ENCODE results near the gene DDX1. TPM values are rescaled to one million over a fixed set of nuclear protein-coding genes. Genes with fewer than 3 reads are reported as not detected.

DDX1 gene
- polyA plus RNA-seq, 1 donor from 2014 or later: 38.0 TPM

DNA sequence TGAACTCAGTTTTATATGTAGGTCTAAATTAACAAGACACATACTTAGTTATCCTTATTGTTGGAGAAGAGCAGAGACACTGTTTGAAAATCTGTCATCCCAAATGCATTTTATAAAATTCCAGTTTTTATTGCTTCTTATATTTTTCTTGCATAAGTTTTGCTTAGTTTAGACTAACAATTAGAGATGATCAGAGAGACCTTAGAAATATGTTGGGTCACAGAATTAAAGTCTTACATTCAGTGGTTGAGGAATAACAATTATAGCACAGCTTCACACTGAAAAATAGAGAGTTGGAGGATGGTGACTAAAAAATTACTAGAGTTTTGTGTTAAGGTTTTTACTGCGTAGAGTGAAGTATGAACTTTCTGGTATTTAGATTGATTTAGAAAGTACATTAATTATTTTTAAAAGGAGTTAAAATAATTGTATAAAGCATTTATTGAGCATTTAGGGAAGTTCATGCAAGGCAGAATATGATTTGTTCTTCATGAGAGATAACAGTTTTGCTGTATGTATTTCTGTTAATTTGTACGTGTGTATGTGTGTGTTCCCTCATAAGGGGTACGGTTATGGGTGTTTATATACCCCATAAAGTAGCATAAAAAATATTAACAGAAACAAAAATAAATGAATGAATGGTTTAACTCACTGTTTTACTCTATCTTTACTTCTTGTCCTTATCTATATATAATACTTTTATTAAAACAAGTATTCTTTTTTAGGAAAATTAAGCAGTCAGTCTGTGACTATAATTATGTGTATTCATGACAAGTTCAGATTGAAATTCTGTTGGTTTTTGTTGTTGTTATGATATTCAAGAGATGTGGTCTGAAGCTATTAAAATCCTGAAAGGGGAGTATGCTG, 31.2 kb downstream of the DDX1 start:
- Mint-ChIP-seq H3K9me3 (peaks cover 0 to 3% (median 0%) of the 10 kb centered on the region in 3 donors), H3K27me3 (no peaks in the 10 kb centered on the region), H3K36me3 (peaks cover 18% of the 10 kb centered on the region), H3K4me3 (no peak overlapping the region), H3K4me1 (no peaks in the 10 kb centered on the region), H3K27ac (no peak overlapping the region)

DNA sequence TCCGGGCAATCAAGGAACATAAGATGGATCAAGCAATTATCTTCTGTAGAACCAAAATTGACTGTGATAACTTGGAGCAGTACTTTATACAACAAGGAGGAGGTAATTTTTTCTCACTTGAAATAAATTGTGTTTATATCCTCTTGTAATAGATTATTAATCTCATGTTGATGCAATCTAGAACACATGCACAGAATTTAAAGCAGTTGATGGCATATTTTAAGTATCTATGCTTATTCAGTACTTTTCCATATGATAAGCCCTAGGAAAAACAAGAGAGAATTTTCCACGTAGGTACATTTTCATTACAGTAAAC, 31.8 kb downstream of the DDX1 start:
- Mint-ChIP-seq H3K4me3 (no peak overlapping the region), H3K36me3 (peaks cover 18% of the 10 kb centered on the region), H3K4me1 (no peaks in the 10 kb centered on the region), H3K27ac (no peak overlapping the region), H3K27me3 (no peaks in the 10 kb centered on the region), H3K9me3 (peaks cover 0 to 3% (median 0%) of the 10 kb centered on the region in 3 donors)

DNA sequence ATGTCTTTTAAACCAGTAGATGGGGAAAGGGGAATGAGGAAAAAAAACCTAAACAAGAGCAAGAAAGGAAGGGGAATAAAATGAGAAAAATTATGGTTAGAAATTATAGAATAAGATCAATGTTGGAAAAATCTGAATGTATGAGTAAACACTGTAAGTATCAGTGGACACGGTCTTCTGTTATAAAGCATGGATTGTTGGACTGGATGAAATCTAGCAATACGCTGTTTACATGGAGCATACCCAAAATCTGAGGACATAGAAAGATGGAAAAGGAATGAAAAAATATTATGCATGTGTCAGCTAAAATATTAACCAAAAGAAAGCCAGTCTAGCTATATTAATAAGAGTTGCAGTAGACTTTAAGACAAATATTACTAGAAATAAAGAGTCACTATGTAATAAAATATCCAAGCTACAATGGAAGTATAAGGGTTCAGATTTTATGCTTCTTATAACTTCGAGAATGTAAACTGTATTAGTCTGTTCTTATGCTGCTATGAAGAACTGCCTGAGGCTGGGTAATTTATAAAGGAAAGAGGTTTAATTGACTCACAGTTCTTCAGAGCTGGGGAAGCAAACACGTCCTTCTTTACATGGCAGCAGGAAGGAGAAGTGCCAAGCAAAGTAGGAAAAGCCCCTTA, 32.4 kb downstream of the DDX1 start:
- H3K36me3 Mint-ChIP-seq: peaks cover 18% of the 10 kb centered on the region
- H3K27ac Mint-ChIP-seq: no peak overlapping the region
- no peaks in the 10 kb centered on the region for H3K4me1 Mint-ChIP-seq

DNA sequence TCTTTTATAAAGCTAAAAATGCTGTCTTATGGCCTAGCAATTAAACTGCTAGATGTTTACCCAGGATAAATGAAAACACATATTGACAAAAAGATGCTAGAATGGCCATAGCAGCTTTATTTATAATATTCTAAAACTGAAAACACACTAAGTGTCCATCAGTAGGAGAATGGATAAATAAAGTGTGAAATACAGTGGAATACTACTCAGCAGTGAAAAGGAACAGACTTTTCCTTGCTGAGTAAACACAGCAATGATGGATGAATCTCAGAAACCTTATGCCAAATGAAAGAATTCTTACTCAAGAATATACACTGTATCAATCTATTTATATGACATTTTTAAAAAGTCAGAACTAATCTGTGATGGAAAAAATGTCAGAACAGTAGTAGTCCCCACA, 33.2 kb downstream of the DDX1 start:
- Mint-ChIP-seq H3K4me1 (no peaks in the 10 kb centered on the region), H3K9me3 (peaks cover 0 to 3% (median 0%) of the 10 kb centered on the region in 3 donors)

More for the DNA sequence above, 32.4 kb downstream of the DDX1 start:
- no peak overlapping the region for H3K4me3 Mint-ChIP-seq
- H3K9me3 Mint-ChIP-seq: peaks cover 0 to 3% (median 0%) of the 10 kb centered on the region in 3 donors
- H3K27me3 Mint-ChIP-seq: no peaks in the 10 kb centered on the region

DNA sequence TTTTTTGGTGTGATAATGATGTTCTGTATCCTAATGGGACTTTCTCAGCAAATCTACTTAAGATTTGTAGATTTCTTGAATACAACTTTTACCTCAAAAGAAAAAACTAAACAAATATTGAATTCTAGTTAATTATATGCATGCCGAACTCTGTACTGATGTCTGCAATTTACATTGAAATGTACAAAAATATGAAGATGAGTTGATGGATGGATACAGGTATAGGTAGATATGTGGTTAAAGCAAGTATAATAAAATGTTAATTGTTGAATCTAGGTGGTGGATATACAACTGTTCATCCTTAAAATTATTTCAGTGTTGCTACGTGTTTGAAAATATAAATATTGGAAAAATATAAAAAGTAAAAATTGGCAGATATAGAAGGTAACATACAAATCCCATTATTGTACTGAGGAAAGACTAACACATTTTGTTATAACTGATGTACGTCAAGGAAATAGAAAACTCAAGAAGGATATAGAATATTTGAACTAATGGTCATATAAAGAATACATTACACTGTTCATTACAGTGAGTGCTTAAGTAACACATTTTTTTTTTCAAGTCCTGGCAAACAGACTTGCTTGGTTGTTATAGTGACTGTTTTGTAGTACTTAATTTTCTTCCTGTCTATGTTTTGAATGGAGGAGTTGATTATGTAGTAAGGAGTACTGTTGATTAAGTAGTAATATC, 33.8 kb downstream of the DDX1 start:
- Mint-ChIP-seq H3K4me3 (no peak overlapping the region), H3K36me3 (peaks cover 21% of the 10 kb centered on the region), H3K27ac (no peak overlapping the region), H3K9me3 (peaks cover 0 to 3% (median 0%) of the 10 kb centered on the region in 3 donors), H3K4me1 (no peaks in the 10 kb centered on the region), H3K27me3 (no peaks in the 10 kb centered on the region)

More for the DNA sequence above, 33.2 kb downstream of the DDX1 start:
- H3K4me3 Mint-ChIP-seq: no peak overlapping the region
- no peaks in the 10 kb centered on the region for H3K27me3 Mint-ChIP-seq
- peaks cover 18% of the 10 kb centered on the region for H3K36me3 Mint-ChIP-seq
- H3K27ac Mint-ChIP-seq: no peak overlapping the region

DNA sequence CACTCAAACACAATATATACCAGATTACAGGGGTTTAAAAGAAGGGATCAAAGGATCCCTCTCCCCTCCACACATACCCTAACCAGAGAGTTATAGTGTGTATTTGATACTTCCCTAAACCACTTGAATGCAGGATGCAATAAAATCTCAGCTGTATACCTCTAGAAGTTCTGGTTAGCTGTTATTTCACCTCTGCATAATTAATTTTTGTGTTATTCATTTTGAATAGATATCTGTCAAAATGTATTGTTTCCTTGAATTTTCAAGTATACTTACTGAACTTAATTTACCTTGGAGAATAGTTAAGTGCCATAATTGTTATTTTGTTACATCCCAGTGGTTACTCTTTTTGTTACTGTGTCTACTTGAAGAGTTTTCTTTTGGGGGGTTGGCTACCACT, 34.5 kb downstream of the DDX1 start:
- Mint-ChIP-seq H3K27me3 (no peaks in the 10 kb centered on the region), H3K4me3 (no peak overlapping the region), H3K36me3 (peaks cover 18% of the 10 kb centered on the region), H3K4me1 (no peaks in the 10 kb centered on the region), H3K27ac (no peak overlapping the region), H3K9me3 (peaks cover 0 to 3% (median 0%) of the 10 kb centered on the region in 3 donors)

DNA sequence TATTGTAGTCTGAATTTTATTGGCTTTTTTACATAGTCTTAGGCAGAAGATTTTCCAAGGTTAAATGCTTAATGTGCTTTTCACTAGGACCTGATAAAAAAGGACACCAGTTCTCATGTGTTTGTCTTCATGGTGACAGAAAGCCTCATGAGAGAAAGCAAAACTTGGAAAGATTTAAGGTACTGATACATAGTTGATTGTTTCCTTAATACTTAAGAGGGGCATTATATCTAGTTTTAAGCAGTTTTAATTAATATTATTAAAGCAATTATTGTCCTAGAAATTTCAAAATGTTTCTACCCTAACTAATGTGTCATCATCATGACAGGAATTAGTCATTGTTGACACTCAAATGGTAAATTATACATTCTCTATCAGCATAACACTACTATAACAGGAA, 35.3 kb downstream of the DDX1 start:
- Mint-ChIP-seq H3K27ac (no peak overlapping the region), H3K4me3 (no peak overlapping the region), H3K36me3 (peaks cover 18% of the 10 kb centered on the region)

DNA sequence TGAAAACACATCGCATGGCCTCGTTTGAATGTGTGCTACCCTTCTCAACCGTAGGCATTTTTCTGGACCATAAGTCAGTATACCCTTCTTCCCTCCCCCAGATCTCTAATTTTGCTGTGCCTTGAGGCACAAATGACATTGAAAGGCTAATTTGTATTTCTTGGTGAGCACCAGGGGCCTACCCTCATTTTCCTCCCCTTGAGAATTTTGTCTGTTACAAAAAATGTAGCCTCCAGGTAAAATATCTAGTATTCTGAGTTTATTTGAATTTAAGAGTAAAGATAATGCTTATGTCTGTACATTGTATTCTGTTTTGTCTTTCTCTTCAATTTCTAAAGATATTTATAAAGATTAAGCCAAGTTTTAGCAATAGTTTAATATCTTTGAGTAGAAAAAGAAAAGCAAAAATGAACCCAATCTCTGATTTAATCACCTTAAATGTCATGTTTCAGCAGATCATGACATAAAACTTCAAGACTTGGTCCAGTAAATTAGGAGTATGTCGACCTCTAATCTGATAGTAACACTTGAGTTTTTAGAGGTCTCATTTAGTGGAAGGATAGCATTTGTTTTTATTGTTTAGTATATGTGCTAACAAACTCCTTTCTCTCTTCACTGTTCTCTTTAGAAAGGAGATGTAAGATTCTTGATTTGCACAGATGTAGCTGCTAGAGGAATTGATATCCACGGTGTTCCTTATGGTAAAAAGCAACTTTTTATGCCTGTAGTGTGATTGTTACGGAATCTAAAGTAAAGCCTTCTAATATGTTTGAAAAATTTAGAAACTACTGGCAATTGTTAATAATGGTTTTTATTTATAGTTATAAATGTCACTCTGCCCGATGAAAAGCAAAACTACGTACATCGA, 36.4 kb downstream of the DDX1 start:
- Mint-ChIP-seq H3K4me1 (no peaks in the 10 kb centered on the region), H3K27ac (no peak overlapping the region), H3K4me3 (no peak overlapping the region), H3K9me3 (peaks cover 0 to 3% (median 0%) of the 10 kb centered on the region in 3 donors), H3K36me3 (peaks cover 12% of the 10 kb centered on the region), H3K27me3 (no peaks in the 10 kb centered on the region)

More for the DNA sequence above, 35.3 kb downstream of the DDX1 start:
- H3K9me3 Mint-ChIP-seq: peaks cover 0 to 3% (median 0%) of the 10 kb centered on the region in 3 donors
- H3K4me1 Mint-ChIP-seq: no peaks in the 10 kb centered on the region
- no peaks in the 10 kb centered on the region for H3K27me3 Mint-ChIP-seq

DNA sequence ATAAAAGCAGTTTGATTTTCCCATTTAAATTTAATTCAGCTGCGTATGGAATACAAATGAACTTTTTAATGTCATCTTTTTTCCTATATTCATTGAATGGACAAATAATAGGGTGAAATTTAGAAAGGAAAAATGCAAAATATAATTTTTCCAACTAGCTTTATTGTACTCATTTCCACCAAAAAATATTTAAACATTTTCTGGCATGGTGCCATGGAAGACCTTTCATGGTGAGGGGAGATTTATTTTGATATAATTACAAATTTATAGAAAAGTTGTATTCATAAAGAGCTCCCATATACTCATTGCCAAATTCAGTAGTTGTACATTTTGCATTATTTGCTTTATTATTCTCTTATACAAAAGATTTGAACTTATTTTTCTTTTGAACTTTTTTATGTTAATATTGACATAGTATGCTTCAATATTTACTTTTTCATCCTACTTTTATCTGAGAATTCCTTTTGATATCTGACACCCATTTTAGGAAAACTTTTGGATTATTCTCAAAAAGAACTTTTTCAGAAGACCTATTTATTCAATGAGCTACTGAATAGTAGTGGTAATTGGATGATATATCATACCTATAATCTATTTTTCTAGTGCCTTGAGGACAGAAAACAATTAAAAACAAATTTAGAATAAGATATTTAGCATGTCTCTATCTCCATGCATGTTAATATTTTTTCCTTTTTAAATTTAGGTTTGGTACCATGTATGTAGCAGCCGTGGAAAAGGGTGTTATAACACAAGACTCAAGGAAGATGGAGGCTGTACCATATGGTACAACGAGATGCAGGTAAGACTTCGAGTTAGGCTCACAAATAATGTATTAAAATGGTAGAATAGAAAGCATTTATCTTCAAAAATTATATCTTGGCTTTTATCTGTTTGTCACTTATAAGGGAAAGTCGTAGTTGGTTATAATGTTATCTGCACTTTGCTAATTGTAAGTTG, 37.5 kb downstream of the DDX1 start:
- no peaks in the 10 kb centered on the region for H3K4me1 Mint-ChIP-seq
- H3K4me3 Mint-ChIP-seq: no peak overlapping the region
- no peaks in the 10 kb centered on the region for H3K27me3 Mint-ChIP-seq
- H3K36me3 Mint-ChIP-seq: peaks cover 3% of the 10 kb centered on the region
- no peaks in the 10 kb centered on the region for H3K9me3 Mint-ChIP-seq
- no peak overlapping the region for H3K27ac Mint-ChIP-seq

DNA sequence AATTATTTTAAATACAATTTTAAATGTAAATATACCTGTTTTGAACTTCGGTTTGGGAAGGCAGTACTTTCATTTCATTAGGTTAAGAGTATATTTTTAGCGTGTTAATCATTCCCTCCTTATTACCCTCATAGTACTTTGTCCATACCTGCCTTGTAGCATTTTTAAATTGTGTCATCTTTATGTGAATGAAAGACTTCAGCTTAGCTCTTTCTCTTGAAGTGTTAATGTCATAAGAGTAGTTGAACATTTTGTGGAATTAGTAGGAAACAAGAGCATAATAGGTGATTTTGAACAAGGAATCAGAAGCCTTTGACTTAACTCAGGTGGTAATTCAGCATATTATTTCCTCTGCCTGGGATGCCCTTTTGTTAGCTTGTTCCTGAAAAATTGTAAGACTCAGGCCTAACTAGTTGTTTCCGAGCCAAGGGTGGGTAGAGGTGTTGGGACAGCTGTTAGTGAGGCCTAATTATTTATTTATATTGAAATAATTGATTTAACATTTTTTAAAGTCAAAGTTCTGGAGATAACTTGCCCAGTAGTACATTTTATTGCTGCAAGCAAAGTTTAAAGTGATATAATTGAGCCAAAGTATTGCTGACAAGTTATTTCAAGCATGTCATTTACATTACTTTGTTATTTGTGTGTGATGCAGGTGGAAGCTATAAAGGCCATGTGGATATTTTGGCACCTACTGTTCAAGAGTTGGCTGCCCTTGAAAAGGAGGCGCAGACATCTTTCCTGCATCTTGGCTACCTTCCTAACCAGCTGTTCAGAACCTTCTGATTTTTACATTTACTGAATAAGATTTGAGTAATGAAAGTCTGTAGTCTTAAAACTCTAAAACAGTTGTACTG, 38.7 kb downstream of the DDX1 start:
- H3K27ac Mint-ChIP-seq: no peak overlapping the region
- H3K36me3 Mint-ChIP-seq: peaks cover 4% of the 10 kb centered on the region
- H3K27me3 Mint-ChIP-seq: no peaks in the 10 kb centered on the region

DNA sequence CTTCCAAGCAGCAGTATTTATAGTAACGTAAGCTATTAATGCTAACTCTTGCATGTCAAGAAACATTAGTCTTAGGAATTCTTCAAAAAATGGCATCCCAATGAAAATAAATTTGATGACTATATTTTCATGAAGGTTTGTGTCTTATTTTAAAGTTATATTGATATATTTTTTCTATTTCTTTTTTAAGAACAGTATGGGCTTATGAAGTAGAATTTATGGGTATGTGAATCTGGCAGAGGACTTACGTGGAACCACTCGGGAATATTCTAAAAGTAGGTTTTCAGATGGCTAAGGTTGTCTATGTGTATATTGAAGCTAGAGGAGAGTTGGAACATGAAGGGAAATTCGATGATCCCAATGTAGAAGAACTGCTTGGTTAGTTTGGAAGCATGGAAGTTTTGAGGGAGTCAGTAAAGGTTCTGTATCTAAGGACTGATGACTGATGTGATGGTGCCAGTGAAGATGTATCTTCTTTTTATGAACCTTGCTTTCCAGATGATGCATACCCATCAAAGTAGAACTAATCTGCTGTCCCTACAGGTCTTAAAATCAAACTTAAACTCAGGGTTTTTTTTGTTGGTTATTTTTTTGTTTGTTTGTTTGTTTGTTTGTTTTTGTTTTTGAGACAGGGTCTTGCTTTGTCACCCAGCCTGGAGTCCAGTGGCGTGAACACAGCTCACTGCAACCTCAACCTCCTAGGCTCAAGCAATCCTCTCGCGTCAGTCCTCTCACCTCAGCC, 39.5 kb downstream of the DDX1 start:
- Mint-ChIP-seq H3K27ac (no peak overlapping the region), H3K36me3 (peaks cover 4% of the 10 kb centered on the region), H3K4me3 (no peak overlapping the region)

More for the DNA sequence above, 38.7 kb downstream of the DDX1 start:
- Mint-ChIP-seq H3K4me3 (no peak overlapping the region), H3K4me1 (no peaks in the 10 kb centered on the region), H3K9me3 (no peaks in the 10 kb centered on the region)

DNA sequence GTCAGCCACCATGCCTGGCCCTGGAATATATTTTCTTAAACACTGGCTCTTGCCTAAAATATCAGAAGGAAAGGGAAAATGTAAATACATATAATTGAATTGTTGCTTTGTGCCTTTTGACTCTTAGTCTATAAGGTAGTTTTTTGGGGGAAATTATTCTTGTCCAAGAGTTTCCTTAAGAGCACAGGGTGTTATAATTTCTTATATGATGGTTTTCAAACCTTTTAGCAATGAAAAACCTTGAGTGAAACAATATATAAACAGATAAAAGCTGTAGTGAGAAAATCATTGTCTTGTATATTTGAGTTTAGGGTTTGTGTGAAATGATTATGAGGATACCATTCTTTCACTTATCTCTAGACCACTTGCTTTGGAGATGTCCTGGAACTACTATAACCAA, 40.2 kb downstream of the DDX1 start:
- no peaks in the 10 kb centered on the region for H3K4me1 Mint-ChIP-seq
- H3K27ac Mint-ChIP-seq: no peak overlapping the region
- H3K4me3 Mint-ChIP-seq: no peak overlapping the region
- no peaks in the 10 kb centered on the region for H3K9me3 Mint-ChIP-seq
- peaks cover 4% of the 10 kb centered on the region for H3K36me3 Mint-ChIP-seq
- H3K27me3 Mint-ChIP-seq: no peaks in the 10 kb centered on the region

More for the DNA sequence above, 39.5 kb downstream of the DDX1 start:
- Mint-ChIP-seq H3K4me1 (no peaks in the 10 kb centered on the region), H3K9me3 (no peaks in the 10 kb centered on the region), H3K27me3 (no peaks in the 10 kb centered on the region)

All from IgD-negative memory B cell (primary cell).